Skeletal muscle satellite cell (primary cell): ENCODE results near the gene TM6SF1.

Experiments used
- H3K27me3 ChIP-seq: 2 replicates; pipeline ENCODE4 v1.7.0; 2013; ENCODE audit warnings: low read length; ENCODE audit not compliant: control insufficient read depth, insufficient read depth
- H3K36me3 ChIP-seq: 2 replicates; pipeline ENCODE4 v1.7.0; 2013; ENCODE audit warnings: mild to moderate bottlenecking, control low read depth, low read length; ENCODE audit not compliant: insufficient read depth
- H3K4me1 ChIP-seq: 2 replicates; pipeline ENCODE4 v1.7.0; 2013; ENCODE audit warnings: low read length; ENCODE audit not compliant: control insufficient read depth, insufficient read depth
- H3K4me2 ChIP-seq: 2 replicates; pipeline ENCODE4 v1.7.0; 2013; ENCODE audit warnings: mild to moderate bottlenecking, low read length
- H3K4me3 ChIP-seq: 2 replicates; pipeline ENCODE4 v1.7.0; 2013; ENCODE audit warnings: low read length
- H3K9ac ChIP-seq: 2 replicates; pipeline ENCODE4 v1.7.0; 2013; ENCODE audit warnings: mild to moderate bottlenecking, low read depth, low read length, moderate library complexity
- H3K9me3 ChIP-seq: replicated peaks from 2 replicates; pipeline ENCODE4 v1.7.0; 2013; ENCODE audit warnings: mild to moderate bottlenecking, control low read depth, low read length

The TM6SF1 gene

DNA sequence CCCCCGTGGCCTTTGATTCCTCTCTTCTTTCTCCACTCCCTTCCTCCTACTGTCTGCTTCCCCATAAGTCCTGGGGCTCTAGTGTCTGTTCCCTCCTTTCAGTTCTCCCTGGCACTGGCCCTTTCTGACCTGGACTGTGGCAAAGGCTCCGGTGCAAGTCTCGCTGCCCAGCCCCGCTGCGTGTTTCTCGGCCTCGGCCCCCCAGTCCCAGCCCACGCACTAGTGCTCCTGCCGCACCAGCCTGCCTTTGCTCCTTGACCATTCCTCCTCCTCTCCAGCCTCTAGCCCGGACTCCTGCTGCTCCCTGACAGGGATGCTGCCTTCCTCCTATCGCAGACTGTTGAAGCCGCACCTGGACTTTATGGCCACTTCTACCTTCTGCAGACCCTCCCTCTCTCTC, 2.1 kb downstream of the TM6SF1 start:
- H3K27me3 ChIP-seq = peaks cover 8% of the 10 kb centered on the region
- H3K9ac ChIP-seq = no peak overlapping the region
- no peaks in the 10 kb centered on the region for H3K36me3 ChIP-seq
- H3K4me2 ChIP-seq = no peak overlapping the region
- H3K4me3 ChIP-seq = no peak overlapping the region
- H3K4me1 ChIP-seq = peaks cover 32% of the 10 kb centered on the region
- no peaks in the 10 kb centered on the region for H3K9me3 ChIP-seq

DNA sequence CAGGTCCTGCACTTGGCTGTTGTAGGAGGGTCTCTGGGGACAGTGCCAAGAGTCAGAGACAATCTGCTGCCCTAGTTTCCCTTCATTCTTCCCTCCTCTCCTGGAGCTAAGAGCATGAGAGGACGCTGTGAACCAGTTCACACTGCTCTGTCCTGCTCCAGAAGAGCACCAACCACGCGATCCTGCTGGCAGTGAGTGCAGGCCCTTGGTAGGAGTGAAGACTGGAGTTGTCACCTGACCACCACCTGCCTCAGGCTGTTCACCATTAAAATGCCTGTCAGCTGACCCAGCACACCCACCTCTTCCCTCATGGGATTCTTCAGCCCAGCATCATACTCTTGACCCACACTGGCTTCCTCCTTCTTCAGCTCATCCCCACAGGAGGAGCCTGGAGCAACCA, 2.9 kb downstream of the TM6SF1 start:
- Histone ChIP-seq H3K4me2 (no peak overlapping the region), H3K4me3 (no peak overlapping the region), H3K27me3 (peaks cover 8% of the 10 kb centered on the region), H3K9ac (no peak overlapping the region), H3K36me3 (no peaks in the 10 kb centered on the region), H3K9me3 (no peaks in the 10 kb centered on the region), H3K4me1 (peaks cover 32% of the 10 kb centered on the region)

DNA sequence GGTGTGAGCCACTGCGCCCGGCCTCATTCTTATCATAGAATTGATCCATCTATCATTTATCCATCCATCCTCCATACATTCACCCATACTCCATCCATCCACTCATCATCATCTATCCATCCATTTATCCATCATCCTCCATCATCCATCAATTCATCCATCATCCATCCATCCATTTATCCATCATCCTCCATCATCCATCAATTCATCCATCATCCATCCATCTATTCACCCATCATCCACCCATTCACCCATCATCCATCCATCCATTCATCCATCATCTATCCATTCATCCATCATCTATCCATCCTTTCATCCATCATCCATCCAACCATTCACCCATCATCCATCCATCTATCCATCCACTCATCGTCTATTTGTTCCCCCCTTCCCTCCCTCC, 3.7 kb downstream of the TM6SF1 start:
- no peak overlapping the region for H3K9ac ChIP-seq
- no peaks in the 10 kb centered on the region for H3K36me3 ChIP-seq
- H3K4me2 ChIP-seq = no peak overlapping the region
- H3K4me1 ChIP-seq = peaks cover 32% of the 10 kb centered on the region
- no peak overlapping the region for H3K4me3 ChIP-seq
- H3K9me3 ChIP-seq = no peaks in the 10 kb centered on the region
- peaks cover 8% of the 10 kb centered on the region for H3K27me3 ChIP-seq

DNA sequence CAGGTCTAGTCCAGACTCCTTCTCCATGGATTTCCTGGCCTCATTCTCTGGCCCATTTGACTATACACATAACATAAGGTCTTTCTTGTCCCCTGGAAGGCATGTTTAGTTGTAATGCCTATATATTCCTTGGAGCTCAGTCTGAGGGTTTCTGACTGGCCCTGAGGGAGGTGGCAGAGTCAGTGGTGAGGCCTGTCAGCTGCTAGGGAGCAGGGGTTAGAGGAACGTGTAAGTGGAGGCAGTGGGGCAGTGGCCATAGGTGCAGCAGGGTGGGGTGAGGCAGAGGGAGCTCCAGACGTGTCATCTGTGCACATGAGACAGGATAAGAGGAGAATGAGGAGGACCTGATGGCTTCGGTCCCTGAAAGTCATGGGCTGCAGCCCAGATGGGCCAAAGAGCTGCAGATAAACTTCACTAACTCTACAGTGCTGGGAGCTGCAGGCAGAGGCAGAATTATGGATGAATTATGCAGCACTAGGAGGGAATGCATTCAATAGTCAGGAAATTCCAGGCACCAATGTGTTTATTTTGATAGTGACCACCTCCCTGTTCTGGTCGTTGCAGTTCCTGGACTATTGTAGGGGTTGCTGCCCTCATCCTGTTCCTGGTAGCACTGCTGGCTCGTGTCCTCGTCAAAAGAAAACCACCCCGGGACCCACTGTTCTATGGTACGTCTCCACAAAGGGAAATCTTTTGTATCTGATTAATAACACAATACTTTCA, 4.9 kb downstream of the TM6SF1 start:
- H3K9ac ChIP-seq = no peak overlapping the region
- no peaks in the 10 kb centered on the region for H3K9me3 ChIP-seq
- peaks cover 28% of the 10 kb centered on the region for H3K4me1 ChIP-seq
- H3K36me3 ChIP-seq = no peaks in the 10 kb centered on the region
- peaks cover 5% of the 10 kb centered on the region for H3K27me3 ChIP-seq
- H3K4me2 ChIP-seq = peak overlapping the region; percentile 56
- no peak overlapping the region for H3K4me3 ChIP-seq

DNA sequence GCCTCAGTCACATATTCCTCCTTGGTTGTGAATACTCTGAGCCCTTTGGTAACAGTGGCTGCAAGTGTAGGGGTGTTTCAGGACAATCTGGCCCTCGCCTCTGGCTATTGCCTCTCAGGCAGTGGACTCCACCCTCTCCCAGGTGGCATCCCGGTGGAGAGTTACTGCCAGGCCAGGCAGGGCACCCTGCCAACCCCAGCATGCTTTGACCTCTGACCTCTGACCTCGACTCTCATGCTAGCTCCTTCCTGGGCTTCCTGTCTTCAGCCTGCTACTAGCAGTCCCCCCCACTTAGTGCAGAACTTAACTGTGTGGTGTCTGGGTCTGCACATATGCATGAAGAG, 5.5 kb downstream of the TM6SF1 start:
- no peaks in the 10 kb centered on the region for H3K9me3 ChIP-seq
- H3K4me2 ChIP-seq = peak overlapping the region; percentile 56
- H3K27me3 ChIP-seq = peaks cover 3% of the 10 kb centered on the region
- no peaks in the 10 kb centered on the region for H3K36me3 ChIP-seq
- H3K4me1 ChIP-seq = peaks cover 24% of the 10 kb centered on the region
- no peak overlapping the region for H3K4me3 ChIP-seq
- H3K9ac ChIP-seq = no peak overlapping the region

DNA sequence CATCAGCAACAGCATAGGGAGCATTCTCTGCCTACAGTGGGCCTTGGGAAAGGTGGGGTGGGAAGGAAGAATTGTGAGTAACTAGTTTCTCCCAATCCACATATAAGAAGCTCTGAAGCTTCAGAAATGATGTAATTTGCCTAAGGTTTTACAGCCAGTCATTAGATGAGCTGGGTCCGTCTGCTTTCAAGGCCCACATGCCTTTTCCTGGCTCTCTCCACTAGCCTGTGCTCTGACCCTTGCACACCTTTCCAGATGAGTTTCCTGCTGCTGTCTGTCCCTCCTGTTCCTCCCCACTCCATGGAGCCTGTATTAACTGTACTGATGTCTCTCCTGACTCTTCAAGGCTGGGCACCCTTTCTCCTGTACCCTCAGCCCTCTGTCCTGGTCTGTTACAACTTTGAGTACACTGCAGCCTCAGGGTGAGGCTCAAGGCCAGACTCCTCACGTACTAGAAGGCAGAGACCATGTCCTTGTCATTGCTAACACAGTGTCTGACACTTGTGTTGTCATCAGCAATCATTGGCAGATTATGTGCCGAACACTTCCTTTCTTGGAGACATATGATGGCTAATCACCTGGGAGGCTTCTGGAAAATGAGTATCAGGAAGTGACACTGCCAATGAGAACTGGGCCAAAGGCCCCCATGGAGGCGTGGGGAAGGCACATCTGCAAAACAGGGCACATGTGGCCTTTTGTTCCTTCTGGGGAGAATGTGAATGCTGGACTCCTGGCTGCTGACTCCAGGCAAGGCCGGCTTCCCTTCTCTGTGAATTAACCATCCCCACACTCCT, 6.6 kb downstream of the TM6SF1 start:
- Histone ChIP-seq H3K9ac (no peak overlapping the region), H3K36me3 (no peaks in the 10 kb centered on the region), H3K4me2 (no peak overlapping the region), H3K27me3 (no peaks in the 10 kb centered on the region), H3K4me1 (peaks cover 14% of the 10 kb centered on the region), H3K9me3 (no peaks in the 10 kb centered on the region), H3K4me3 (no peak overlapping the region)

DNA sequence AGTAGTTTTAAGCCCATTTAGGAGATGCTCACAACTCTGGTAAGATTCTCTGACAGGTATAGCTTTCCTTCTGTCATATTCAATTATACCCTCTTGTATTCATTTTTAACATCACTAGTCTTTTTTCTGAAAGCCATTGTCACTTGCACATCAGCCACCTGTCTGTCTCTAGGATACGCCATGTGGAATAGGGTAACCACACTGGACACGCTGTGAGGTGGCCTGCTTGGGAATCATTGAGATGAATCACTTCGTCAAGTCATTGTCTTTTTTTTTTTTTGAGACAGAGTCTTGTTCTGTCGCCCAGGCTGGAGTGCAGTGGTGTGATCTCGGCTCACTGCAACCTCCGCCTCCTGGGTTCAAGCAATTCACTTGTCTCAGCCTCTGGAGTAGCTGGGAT, 7.4 kb downstream of the TM6SF1 start:
- no peak overlapping the region for H3K4me2 ChIP-seq
- no peaks in the 10 kb centered on the region for H3K9me3 ChIP-seq

DNA sequence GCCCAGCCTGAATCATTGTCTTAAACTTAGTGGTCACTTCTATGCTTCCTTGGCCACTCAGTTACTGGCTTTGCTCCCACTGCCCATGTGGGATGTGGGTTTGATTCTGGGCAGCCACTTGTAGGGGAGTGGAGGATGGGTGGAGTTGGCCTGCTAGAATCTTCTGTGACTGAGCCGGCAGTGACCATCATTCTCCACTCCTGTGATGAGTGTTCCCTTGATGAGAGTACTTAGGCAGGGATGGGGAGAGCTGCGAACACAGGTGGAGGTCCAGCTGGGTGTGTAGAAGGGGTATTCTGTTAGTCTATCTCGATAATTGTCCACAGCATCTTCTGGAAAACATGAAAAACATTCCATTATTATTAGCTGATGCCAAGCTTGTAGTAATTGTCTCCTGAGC, 8.0 kb downstream of the TM6SF1 start:
- Histone ChIP-seq H3K9me3 (no peaks in the 10 kb centered on the region), H3K9ac (no peak overlapping the region), H3K4me3 (no peak overlapping the region), H3K27me3 (no peaks in the 10 kb centered on the region), H3K4me1 (peaks cover 14% of the 10 kb centered on the region), H3K36me3 (no peaks in the 10 kb centered on the region), H3K4me2 (no peak overlapping the region)

More for the DNA sequence above, 7.4 kb downstream of the TM6SF1 start:
- no peak overlapping the region for H3K9ac ChIP-seq
- peaks cover 14% of the 10 kb centered on the region for H3K4me1 ChIP-seq
- H3K36me3 ChIP-seq = no peaks in the 10 kb centered on the region
- no peak overlapping the region for H3K4me3 ChIP-seq
- H3K27me3 ChIP-seq = no peaks in the 10 kb centered on the region

DNA sequence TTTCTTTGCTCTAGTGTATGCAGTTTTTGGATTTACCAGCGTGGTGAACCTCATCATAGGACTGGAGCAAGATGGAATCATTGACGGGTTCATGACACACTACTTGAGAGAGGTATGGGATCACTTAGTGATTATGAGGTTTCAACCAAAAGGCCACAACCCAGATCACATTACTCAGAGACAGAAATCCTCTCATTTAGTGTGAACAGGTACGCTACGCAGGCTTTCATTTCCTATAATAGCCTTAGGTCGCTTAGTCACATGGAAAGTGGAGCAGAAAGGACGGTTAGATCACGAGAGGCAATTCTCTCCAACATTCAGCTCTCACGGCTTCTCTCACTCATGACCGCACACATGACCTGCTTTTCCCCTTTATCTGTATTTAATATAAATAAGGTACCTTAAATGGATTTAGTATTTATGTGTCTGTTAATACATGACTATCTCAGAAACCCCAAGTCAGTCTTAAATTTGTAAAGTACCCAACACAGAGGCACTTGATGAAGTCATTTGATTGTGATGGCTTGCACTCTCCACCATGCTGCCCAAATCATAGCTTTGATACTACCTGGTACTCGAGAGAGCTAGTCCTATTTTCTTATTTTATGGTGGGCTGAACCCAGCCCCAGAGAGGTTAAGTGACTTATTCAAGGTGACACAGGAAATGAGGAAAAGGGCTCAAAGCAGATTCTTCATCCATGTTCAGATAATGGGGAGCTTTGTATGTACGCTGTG, 8.6 kb downstream of the TM6SF1 start:
- Histone ChIP-seq H3K4me1 (peaks cover 14% of the 10 kb centered on the region), H3K4me2 (no peak overlapping the region), H3K36me3 (no peaks in the 10 kb centered on the region), H3K9me3 (no peaks in the 10 kb centered on the region), H3K4me3 (no peak overlapping the region), H3K27me3 (no peaks in the 10 kb centered on the region), H3K9ac (no peak overlapping the region)

DNA sequence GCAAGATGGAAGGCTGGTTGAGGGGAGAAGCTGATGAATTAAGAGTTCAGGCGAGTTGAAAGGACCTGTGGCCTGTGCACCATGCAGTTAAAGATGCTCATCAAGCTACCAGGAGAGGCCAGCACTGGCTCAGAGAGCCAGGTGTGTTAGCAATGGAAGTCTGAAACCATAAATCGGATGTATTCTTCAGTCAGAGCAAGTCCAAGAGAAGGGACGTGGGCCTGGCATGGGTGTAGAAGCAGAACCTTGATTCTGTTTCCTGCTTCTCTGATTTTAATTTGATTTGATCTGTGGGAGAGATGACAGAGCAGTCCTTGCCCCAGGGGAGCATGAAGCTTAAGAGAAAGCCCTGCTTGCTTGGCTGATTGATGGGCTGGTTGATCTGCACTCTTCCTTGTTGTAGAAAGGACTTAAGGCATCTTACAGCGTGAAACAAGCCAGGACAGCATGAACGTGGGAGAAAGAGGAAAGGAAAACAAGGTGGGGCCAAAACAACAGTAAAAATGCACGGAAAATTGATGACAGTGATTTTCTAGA, 10.9 kb downstream of the TM6SF1 start:
- Histone ChIP-seq H3K4me3 (no peak overlapping the region), H3K9ac (no peak overlapping the region), H3K4me2 (no peak overlapping the region), H3K36me3 (no peaks in the 10 kb centered on the region), H3K9me3 (no peaks in the 10 kb centered on the region), H3K27me3 (no peaks in the 10 kb centered on the region), H3K4me1 (peaks cover under 1% of the 10 kb centered on the region)

DNA sequence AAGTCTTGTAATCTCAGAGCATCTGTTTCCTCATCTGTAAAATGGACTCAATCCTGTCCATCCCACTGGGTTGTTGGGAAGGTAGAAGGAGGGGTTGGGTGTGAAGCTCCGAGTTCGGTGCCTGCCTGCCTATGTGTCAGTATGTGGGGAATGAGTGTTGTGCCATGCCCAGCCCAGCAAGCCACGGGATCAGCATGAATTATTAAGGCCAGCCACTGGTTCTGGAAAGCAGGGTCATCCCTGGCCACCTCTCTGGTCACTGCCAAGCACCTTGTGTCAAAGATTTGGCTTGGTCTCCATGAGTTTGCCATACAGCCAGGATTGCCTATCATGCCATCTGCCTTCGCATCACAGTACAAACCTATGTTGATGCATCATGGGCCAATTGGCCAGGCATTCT, 11.5 kb downstream of the TM6SF1 start:
- Histone ChIP-seq H3K9ac (no peak overlapping the region), H3K36me3 (no peaks in the 10 kb centered on the region), H3K4me3 (no peak overlapping the region), H3K27me3 (no peaks in the 10 kb centered on the region), H3K4me1 (no peaks in the 10 kb centered on the region), H3K9me3 (no peaks in the 10 kb centered on the region), H3K4me2 (no peak overlapping the region)
